GM23248 (cell line): ENCODE measurements around the gene STAG1. TPM values are rescaled to one million over a fixed set of nuclear protein-coding genes. Genes with fewer than 3 reads are reported as not detected.

Experiments used
- DNase-seq: peaks from one replicate; pipeline ENCODE4 v3.0.0-alpha.2; 2015
- H2AFZ ChIP-seq: fragments of 200-600 bp; sonication (generic); 2 replicates; pipeline ENCODE4 v1.6.1; 2016; ENCODE audit warnings: antibody characterized with exemption
- H3F3A ChIP-seq: fragments of 200-600 bp; sonication (generic); 2 replicates; pipeline ENCODE4 v1.6.1; 2016; ENCODE audit warnings: mild to moderate bottlenecking, antibody characterized with exemption, mixed run types; ENCODE audit not compliant: insufficient read depth
- H3K27ac ChIP-seq: fragments of 200-600 bp; sonication (generic); 2 replicates; pipeline ENCODE4 v1.5.1; 2016; ENCODE audit warnings: mild to moderate bottlenecking
- H3K27me3 ChIP-seq: fragments of 200-600 bp; sonication (generic); replicated peaks from 2 replicates; pipeline ENCODE4 v1.6.1; 2016; ENCODE audit warnings: mild to moderate bottlenecking; ENCODE audit not compliant: insufficient read depth
- H3K36me3 ChIP-seq: fragments of 200-600 bp; sonication (generic); 2 replicates; pipeline ENCODE4 v1.6.1; 2016; ENCODE audit warnings: low read depth, mild to moderate bottlenecking
- H3K4me1 ChIP-seq: fragments of 200-600 bp; sonication (generic); 2 replicates; pipeline ENCODE4 v1.6.1; 2016; ENCODE audit warnings: mild to moderate bottlenecking; ENCODE audit not compliant: insufficient read depth
- H3K4me2 ChIP-seq: fragments of 200-600 bp; sonication (generic); one replicate; pipeline ENCODE4 v1.6.1; 2016; ENCODE audit warnings: mild to moderate bottlenecking; ENCODE audit not compliant: unreplicated experiment
- H3K4me3 ChIP-seq: fragments of 200-600 bp; sonication (generic); 2 replicates; pipeline ENCODE4 v1.5.1; 2016; ENCODE audit warnings: mild to moderate bottlenecking
- H3K79me2 ChIP-seq: fragments of 200-600 bp; sonication (generic); 2 replicates; pipeline ENCODE4 v1.6.1; 2016; ENCODE audit warnings: mild to moderate bottlenecking; ENCODE audit not compliant: insufficient read depth
- H3K9ac ChIP-seq: fragments of 200-600 bp; sonication (generic); 2 replicates; pipeline ENCODE4 v1.6.1; 2016; ENCODE audit warnings: mild to moderate bottlenecking
- H3K9me2 ChIP-seq: fragments of 200-600 bp; sonication (generic); 2 replicates; pipeline ENCODE4 v1.6.1; 2016; ENCODE audit warnings: mixed run types, mild to moderate bottlenecking, moderate library complexity; ENCODE audit not compliant: insufficient read depth
- H3K9me3 ChIP-seq: fragments of 200-600 bp; sonication (generic); one replicate; pipeline ENCODE4 v1.6.1; 2017; ENCODE audit warnings: low read depth
- H4K20me1 ChIP-seq: fragments of 200-600 bp; sonication (generic); 2 replicates; pipeline ENCODE4 v1.6.0; 2016; ENCODE audit not compliant: insufficient read depth
- EZH2 ChIP-seq: fragments of 200-600 bp; sonication (generic); IDR thresholded peaks from 2 replicates; pipeline ENCODE4 v1.6.1; 2018; ENCODE audit warnings: antibody characterized with exemption, mild to moderate bottlenecking; ENCODE audit not compliant: insufficient read depth, poor library complexity, severe bottlenecking
- EZH2phosphoT487 ChIP-seq: fragments of 200-600 bp; sonication (generic); IDR thresholded peaks from 2 replicates; pipeline ENCODE4 v1.6.1; 2018; ENCODE audit warnings: antibody characterized with exemption, moderate library complexity, mild to moderate bottlenecking, low read depth; ENCODE audit not compliant: insufficient read depth
- WGBS, 2 experiments: methylation state at CpG; one replicate each; pipeline ENCODE4 v1.1.6; 2015 to 2017; ENCODE audit warnings: low lambda C conversion rate in 2 of 2, low coverage in 1 of 2; ENCODE audit errors: missing lambda C conversion rate in 2 of 2; 5-methylcytosine and 5-hydroxymethylcytosine counted together
- in situ Hi-C: fragments of 300-500 bp; cut with MboI; formaldehyde crosslinking; loops from 2 replicates; pipeline ENCODE4 v1.15.0; 2020
- polyA plus RNA-seq: library from polyadenylated mRNA; unstranded; fragments of >200 nt; fragmentation: Nextera tagmentation; extraction: Ambion mirVana; gene quantifications from 2 replicates; pipeline ENCODE4 v1.2.1, GENCODE V29; 2016
- total RNA-seq: library from RNA; depleted of rRNA; stranded (reverse); fragments of >200 nt; shearing (Covaris generic); gene quantifications from 2 replicates; pipeline ENCODE4 v1.2.3, GENCODE V29; 2014

The STAG1 gene
- total and polyA plus RNA-seq, 2 experiments from 2014 or later = 21.1 to 39.7 TPM

GRCh38 chr3:136595913-136596697 is 156.1 kb downstream of the STAG1 start:
- H3K9me2 ChIP-seq = no peaks in the 10 kb centered on the region
- no peaks in the 10 kb centered on the region for H3K27me3 ChIP-seq
- no peak overlapping the region for H3K27ac ChIP-seq
- no peaks in the 10 kb centered on the region for H3K36me3 ChIP-seq
- H3K79me2 ChIP-seq = peaks cover 91% of the 10 kb centered on the region
- H3K4me3 ChIP-seq = no peak overlapping the region
- no peaks in the 10 kb centered on the region for H3F3A ChIP-seq
- no peak overlapping the region for H3K9ac ChIP-seq
- H2AFZ ChIP-seq = no peak overlapping the region
- no peak for DNase-seq
- WGBS, 2 experiments = 52 to 54% methylated on average over 5 of the region's 5 CpGs
- no peak for TF ChIP-seq EZH2phosphoT487
- no peak for TF ChIP-seq EZH2
- in situ Hi-C loops = no loop called here
- peaks cover 5% of the 10 kb centered on the region for H3K4me1 ChIP-seq
- H4K20me1 ChIP-seq = no peaks in the 10 kb centered on the region
- H3K9me3 ChIP-seq = no peaks in the 10 kb centered on the region
- H3K4me2 ChIP-seq = no peak overlapping the region

DNA sequence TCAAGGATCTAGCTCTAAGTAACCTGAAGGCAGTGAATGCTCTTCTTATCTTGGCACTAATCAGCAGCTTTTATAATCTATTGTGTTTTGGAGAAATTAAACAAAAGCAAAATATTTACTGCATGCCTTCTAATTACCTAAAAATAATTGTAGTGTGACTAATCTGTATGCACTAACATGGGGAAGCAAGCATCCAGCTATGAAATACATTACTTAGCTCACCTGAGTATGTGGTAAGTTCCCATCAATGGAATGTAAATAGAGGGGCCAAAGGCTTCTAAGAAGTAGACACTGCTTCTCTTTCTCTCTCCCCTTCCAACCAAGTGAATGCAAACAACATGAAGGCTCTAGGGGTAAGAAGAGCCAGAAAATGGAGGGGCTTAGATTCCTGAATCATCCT is 165.6 kb downstream of the STAG1 start:
- H3K9ac ChIP-seq = no peak overlapping the region
- H3K4me2 ChIP-seq = no peak overlapping the region
- no peaks in the 10 kb centered on the region for H3F3A ChIP-seq
- H4K20me1 ChIP-seq = no peaks in the 10 kb centered on the region
- 0 out of 2 replicates have a peak, but pooled peaks cover 8% of the 10 kb centered on the region for H3K4me1 ChIP-seq
- no peaks in the 10 kb centered on the region for H3K9me3 ChIP-seq
- peaks cover 63% of the 10 kb centered on the region for H3K79me2 ChIP-seq
- H3K9me2 ChIP-seq = no peaks in the 10 kb centered on the region
- H3K27me3 ChIP-seq = no peaks in the 10 kb centered on the region
- no peaks in the 10 kb centered on the region for H3K36me3 ChIP-seq
- no peak overlapping the region for H3K27ac ChIP-seq
- TF ChIP-seq EZH2phosphoT487 (no peak), EZH2 (no peak)
- H3K4me3 ChIP-seq = no peak overlapping the region
- DNase-seq = no peak
- in situ Hi-C loops = no loop called here
- H2AFZ ChIP-seq = no peak overlapping the region

DNA sequence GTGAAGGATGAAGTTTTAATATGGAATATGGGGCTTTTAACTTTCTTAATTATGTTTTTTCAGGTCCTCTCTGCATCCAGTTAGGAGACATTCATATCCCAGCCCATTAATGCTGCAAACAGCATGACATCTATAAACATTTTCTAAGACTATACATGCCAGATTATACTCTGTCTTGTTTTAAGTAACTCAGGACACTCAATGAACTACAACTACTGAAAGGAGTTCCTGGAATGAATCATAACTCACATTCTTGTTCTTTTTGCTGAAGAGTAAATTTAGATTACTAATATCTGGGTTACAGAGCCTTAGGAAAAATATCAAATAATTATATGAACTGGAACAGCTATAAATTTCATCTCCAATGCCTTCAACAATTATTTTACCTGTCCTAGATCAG is 167.4 kb downstream of the STAG1 start:
- 0 out of 2 replicates have a peak, but pooled peaks cover 8% of the 10 kb centered on the region for H3K4me1 ChIP-seq
- peaks cover 61% of the 10 kb centered on the region for H3K79me2 ChIP-seq
- no peak overlapping the region for H3K4me2 ChIP-seq
- TF ChIP-seq EZH2 = no peak
- no peak for TF ChIP-seq EZH2phosphoT487
- no peaks in the 10 kb centered on the region for H4K20me1 ChIP-seq
- no peaks in the 10 kb centered on the region for H3K9me2 ChIP-seq
- H3K27me3 ChIP-seq = no peaks in the 10 kb centered on the region
- no peak overlapping the region for H3K9ac ChIP-seq
- no peak overlapping the region for H3K27ac ChIP-seq
- H3K36me3 ChIP-seq = no peaks in the 10 kb centered on the region
- peak; percentile 22 for DNase-seq
- H2AFZ ChIP-seq = no peak overlapping the region
- H3K4me3 ChIP-seq = no peak overlapping the region
- H3K9me3 ChIP-seq = no peaks in the 10 kb centered on the region
- no peaks in the 10 kb centered on the region for H3F3A ChIP-seq
- in situ Hi-C loops = no loop called here

DNA sequence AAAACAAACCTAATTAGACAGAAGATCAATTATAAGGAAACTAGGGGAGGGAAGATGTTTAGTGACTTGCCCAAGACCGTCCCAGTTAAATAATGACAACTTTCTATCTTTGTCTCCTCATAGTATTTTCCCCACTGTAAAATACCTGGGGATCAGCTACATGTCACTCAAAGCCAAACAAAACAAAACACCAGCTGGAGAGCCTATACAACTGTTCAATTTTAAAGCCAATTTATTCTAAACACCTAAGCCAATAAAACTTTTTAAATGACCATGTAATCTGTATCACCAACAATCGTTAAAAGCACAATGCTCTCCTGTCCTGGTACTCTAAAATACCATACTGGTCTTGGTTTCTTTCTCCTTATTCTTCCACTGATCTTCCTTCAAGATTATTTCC is 168.4 kb downstream of the STAG1 start:
- Histone ChIP-seq H3K27ac (no peak overlapping the region), H3F3A (no peaks in the 10 kb centered on the region)

More for the DNA sequence above, 168.4 kb downstream of the STAG1 start:
- Histone ChIP-seq H2AFZ (no peak overlapping the region), H3K36me3 (no peaks in the 10 kb centered on the region), H3K4me1 (0 out of 2 replicates have a peak, but pooled peaks cover 8% of the 10 kb centered on the region), H3K9me2 (no peaks in the 10 kb centered on the region), H3K4me3 (no peak overlapping the region), H3K9me3 (no peaks in the 10 kb centered on the region), H4K20me1 (no peaks in the 10 kb centered on the region), H3K27me3 (no peaks in the 10 kb centered on the region), H3K79me2 (peaks cover 66% of the 10 kb centered on the region), H3K4me2 (no peak overlapping the region), H3K9ac (no peak overlapping the region)
- no peak for DNase-seq
- TF ChIP-seq EZH2phosphoT487 (no peak), EZH2 (no peak)
- WGBS, 2 experiments = 85 to 88% methylated on average over 2 of the region's 2 CpGs
- in situ Hi-C loops = no loop called here
